Hepatocyte (in vitro differentiated cells): ENCODE results near the gene SNTG2.

Experiments
- EZH2 ChIP-seq: fragments of 200-600 bp; sonication (generic); IDR thresholded peaks from 2 replicates; pipeline ENCODE4 v1.6.1; 2016; ENCODE audit warnings: antibody characterized with exemption, mild to moderate bottlenecking, borderline replicate concordance
- TF ChIP-seq, protein P1 (sequence below): fragments of 200-600 bp; sonication (generic); IDR thresholded peaks from 2 replicates; pipeline ENCODE4 v1.5.1; 2016; ENCODE audit warnings: antibody characterized with exemption, mild to moderate bottlenecking; ENCODE audit not compliant: poor library complexity

- TF ChIP-seq, protein P1, sequence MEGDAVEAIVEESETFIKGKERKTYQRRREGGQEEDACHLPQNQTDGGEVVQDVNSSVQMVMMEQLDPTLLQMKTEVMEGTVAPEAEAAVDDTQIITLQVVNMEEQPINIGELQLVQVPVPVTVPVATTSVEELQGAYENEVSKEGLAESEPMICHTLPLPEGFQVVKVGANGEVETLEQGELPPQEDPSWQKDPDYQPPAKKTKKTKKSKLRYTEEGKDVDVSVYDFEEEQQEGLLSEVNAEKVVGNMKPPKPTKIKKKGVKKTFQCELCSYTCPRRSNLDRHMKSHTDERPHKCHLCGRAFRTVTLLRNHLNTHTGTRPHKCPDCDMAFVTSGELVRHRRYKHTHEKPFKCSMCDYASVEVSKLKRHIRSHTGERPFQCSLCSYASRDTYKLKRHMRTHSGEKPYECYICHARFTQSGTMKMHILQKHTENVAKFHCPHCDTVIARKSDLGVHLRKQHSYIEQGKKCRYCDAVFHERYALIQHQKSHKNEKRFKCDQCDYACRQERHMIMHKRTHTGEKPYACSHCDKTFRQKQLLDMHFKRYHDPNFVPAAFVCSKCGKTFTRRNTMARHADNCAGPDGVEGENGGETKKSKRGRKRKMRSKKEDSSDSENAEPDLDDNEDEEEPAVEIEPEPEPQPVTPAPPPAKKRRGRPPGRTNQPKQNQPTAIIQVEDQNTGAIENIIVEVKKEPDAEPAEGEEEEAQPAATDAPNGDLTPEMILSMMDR, result no peak
- TF ChIP-seq EZH2, result no peak
These were observed 428.0 kb downstream of the SNTG2 start for GRCh38 chr2:1378456-1379150.
